ENCODE measurements around the gene MAP1A. TPM values are rescaled to one million over a fixed set of nuclear protein-coding genes. Genes with fewer than 3 reads are reported as not detected.

MAP1A gene
- total RNA-seq (2022; extraction: Qiagen RNA extraction; ENCODE audit: low read depth), result 0.70 to 1.0 TPM (median 0.81 TPM) in 5 replicates

GRCh38 chr15:43517354-43518196 is at the start of gene MAP1A:
TSS of gene MAP1A (plus strand) at chr15:43517608. CDS start at chr15:43521474, 3,866 bp downstream.

GRCh38 chr15:43492673-43493601 is 24.5 kb upstream of the MAP1A start, which contains the start of gene TP53BP1:
TSS of gene TP53BP1 (minus strand) at chr15:43493156. CDS start at chr15:43493043, 113 bp downstream.

Other genes starting within 250 kb of the MAP1A start
- gene TGM7, start 215.4 kb upstream of the MAP1A start, total RNA-seq (2022; extraction: Qiagen RNA extraction; ENCODE audit: low read depth), result not detected in 5 replicates
- gene LCMT2, start 187.0 kb upstream of the MAP1A start, total RNA-seq (2022; extraction: Qiagen RNA extraction; ENCODE audit: low read depth), result 6.3 to 8.6 TPM (median 7.6 TPM) in 5 replicates
- gene ZSCAN29, start 146.6 kb upstream of the MAP1A start, total RNA-seq (2022; extraction: Qiagen RNA extraction; ENCODE audit: low read depth), result 9.2 to 11.1 TPM (median 10.1 TPM) in 5 replicates
- gene TUBGCP4, start 146.5 kb upstream of the MAP1A start, total RNA-seq (2022; extraction: Qiagen RNA extraction; ENCODE audit: low read depth), result 5.2 to 6.9 TPM (median 6.5 TPM) in 5 replicates
- gene TP53BP1, start 24.5 kb upstream of the MAP1A start, total RNA-seq (2022; extraction: Qiagen RNA extraction; ENCODE audit: low read depth), result 18.2 to 22.5 TPM (median 21.3 TPM) in 5 replicates
- gene PPIP5K1, start 72.6 kb downstream of the MAP1A start, total RNA-seq (2022; extraction: Qiagen RNA extraction; ENCODE audit: low read depth), result 5.1 to 8.1 TPM (median 5.8 TPM) in 5 replicates
- 2.6 to 7.6 TPM (median 3.8 TPM) in 5 replicates for gene CKMT1B, start 76.4 kb downstream of the MAP1A start, total RNA-seq (2022; extraction: Qiagen RNA extraction; ENCODE audit: low read depth)
- gene STRC, start 101.2 kb downstream of the MAP1A start, total RNA-seq (2022; extraction: Qiagen RNA extraction; ENCODE audit: low read depth), result 0.09 to 0.45 TPM (median 0.13 TPM) in 5 replicates
- 0.40 to 3.4 TPM (median 0.84 TPM) in 5 replicates for gene CATSPER2, start 131.2 kb downstream of the MAP1A start, total RNA-seq (2022; extraction: Qiagen RNA extraction; ENCODE audit: low read depth)
- gene CKMT1A, start 176.3 kb downstream of the MAP1A start, total RNA-seq (2022; extraction: Qiagen RNA extraction; ENCODE audit: low read depth), result 1.2 to 3.3 TPM (median 2.4 TPM) in 5 replicates
- gene PDIA3, start 228.8 kb downstream of the MAP1A start, total RNA-seq (2022; extraction: Qiagen RNA extraction; ENCODE audit: low read depth), result 284 to 371 TPM (median 365 TPM) in 5 replicates